Fibroblast of the aortic adventitia (primary cell): ENCODE results near the gene TUBB6. TPM values are rescaled to one million over a fixed set of nuclear protein-coding genes. Genes with fewer than 3 reads are reported as not detected.

Experiments used
- DNase-seq: peaks from one replicate; pipeline ENCODE4 v3.0.0-alpha.2; 2010; ENCODE audit warnings: low read depth
- H3K4me3 ChIP-seq: 2 replicates; pipeline ENCODE4 v1.5.1; 2011; ENCODE audit warnings: low read depth, mild to moderate bottlenecking, control low read depth, low read length, moderate library complexity
- total RNA-seq: library from RNA; depleted of rRNA; stranded (reverse); fragments of >200 nt; gene quantifications from 2 replicates; pipeline ENCODE4 v1.2.3, GENCODE V29; 2012; ENCODE audit warnings: low replicate concordance
- TF ChIP-seq, protein P1 (sequence below): IDR thresholded peaks from 2 replicates; pipeline ENCODE4 v1.5.1; 2011; ENCODE audit warnings: mild to moderate bottlenecking, low read length, control low read depth, inconsistent platforms; ENCODE audit not compliant: insufficient read depth

Gene TUBB6
- total RNA-seq, 1 donor: 358 TPM

DNA sequence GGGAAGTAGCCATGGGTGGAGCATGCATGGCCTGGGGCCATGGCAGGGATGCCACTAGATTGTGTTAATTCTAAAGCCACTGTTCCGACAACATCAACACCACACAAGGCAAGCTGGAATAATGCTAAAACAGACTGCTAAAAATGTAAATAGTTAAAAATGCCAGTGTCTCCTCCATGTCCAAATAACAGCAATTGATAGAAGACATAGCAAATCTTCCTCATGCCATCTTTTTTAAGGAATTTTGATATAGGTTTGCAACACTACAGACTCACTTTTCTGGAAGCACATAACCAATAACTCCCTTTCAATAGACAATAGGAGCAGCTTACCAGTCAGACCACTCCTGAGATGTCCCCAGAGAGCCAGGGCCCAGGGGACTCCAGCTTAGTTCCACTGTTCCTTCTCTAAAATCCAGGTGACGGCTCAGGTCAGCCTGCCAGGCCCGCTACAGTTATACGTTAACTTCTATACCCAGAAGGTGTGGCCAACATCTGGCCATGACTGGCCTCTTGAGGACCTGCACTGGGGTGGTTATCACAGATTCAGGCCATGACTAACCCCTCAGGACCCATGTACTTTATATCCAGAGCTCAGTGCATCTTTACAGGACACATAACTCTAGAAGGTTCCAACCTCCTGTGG, 20.3 kb downstream of the TUBB6 start:
- TF ChIP-seq, protein P1, sequence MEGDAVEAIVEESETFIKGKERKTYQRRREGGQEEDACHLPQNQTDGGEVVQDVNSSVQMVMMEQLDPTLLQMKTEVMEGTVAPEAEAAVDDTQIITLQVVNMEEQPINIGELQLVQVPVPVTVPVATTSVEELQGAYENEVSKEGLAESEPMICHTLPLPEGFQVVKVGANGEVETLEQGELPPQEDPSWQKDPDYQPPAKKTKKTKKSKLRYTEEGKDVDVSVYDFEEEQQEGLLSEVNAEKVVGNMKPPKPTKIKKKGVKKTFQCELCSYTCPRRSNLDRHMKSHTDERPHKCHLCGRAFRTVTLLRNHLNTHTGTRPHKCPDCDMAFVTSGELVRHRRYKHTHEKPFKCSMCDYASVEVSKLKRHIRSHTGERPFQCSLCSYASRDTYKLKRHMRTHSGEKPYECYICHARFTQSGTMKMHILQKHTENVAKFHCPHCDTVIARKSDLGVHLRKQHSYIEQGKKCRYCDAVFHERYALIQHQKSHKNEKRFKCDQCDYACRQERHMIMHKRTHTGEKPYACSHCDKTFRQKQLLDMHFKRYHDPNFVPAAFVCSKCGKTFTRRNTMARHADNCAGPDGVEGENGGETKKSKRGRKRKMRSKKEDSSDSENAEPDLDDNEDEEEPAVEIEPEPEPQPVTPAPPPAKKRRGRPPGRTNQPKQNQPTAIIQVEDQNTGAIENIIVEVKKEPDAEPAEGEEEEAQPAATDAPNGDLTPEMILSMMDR: no peak
- H3K4me3 ChIP-seq: no peak overlapping the region
- DNase-seq: no peak

DNA sequence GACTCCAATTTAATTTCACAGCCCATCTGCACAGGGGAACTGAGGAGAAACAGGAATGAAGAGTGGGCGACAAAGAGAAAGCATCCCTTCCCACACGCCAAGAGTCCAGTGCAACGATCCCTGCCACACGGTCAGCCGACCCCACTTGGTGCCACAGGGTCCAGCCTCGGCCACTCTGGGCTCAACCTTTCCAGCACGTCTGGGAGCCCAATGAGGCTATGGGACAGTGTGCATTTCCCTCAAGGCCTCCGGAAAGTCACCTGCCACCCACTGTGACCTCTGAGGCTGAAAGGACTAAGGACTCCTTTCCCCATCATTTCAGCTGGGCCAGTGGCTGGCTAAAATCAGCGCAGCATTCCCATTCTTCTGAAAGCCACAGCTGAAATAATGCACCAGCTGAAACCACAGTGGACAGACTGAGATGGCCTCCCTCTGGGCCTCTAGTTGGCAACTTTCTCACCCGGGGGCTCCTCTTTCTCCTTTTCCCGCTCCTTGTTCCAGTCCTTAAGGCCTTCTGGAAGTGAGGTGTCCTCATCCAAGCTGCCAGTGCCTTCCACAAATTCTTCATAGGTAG, 21.2 kb downstream of the TUBB6 start:
- no peak overlapping the region for H3K4me3 ChIP-seq
- DNase-seq: no peak
- TF ChIP-seq, protein P1: no peak

DNA sequence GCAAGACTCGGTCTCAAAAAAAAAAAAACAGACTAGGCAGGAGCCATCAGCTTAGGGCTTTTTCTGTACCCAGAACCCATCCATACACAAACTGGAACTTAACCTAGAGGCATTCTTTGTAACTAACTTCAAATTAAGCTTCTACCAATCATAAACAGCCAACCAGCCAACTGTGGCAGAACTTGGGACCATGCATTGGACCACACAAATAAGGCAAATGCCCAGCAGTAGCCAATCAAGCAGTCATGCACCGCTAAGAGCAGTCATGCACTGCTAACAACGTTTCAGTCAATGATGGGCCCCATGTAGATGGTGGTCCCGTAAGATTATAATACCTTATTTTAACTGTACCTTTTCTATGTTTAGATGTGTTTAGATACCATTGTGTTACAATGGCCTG, 22.7 kb downstream of the TUBB6 start:
- TF ChIP-seq, protein P1: no peak

DNA sequence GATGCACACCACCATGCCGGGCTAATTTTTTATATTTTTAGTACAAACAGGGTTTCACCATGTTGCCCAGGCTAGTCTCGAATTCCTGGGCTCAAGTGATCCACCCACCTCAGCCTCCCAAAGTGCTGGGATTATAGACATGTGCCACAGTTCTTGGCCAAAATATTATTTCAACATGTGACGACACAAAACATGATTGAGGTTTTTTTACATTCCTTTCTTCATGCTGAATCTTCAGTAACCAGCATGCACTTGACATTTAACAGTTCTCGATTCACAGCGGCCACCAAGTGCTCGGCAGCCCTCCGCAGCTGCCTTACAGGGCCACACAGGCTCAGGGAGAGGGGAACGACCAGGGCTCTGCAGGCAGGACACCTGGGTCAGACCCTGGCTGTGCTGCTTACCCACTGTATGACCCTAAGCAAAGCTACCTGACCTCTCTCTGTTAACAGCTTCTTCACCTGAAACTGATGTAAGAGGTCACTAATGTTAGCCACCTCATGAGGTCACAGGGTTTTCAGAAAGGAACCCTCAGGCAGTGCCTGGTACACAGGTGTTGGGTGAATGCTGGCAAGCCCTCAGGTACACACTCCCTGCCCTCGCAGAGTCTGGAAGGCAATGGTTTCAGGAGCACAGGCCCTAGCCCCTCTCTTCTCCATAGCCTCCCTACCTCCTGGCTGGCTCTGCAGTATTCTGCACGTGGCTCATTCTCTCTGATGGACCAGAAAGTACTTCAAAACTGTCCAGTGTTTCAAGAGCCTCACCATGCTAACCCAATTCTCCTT, 25.7 kb downstream of the TUBB6 start:
- no peak overlapping the region for H3K4me3 ChIP-seq
- no peak for DNase-seq

More for the DNA sequence above, 22.7 kb downstream of the TUBB6 start:
- no peak overlapping the region for H3K4me3 ChIP-seq
- DNase-seq: no peak

DNA sequence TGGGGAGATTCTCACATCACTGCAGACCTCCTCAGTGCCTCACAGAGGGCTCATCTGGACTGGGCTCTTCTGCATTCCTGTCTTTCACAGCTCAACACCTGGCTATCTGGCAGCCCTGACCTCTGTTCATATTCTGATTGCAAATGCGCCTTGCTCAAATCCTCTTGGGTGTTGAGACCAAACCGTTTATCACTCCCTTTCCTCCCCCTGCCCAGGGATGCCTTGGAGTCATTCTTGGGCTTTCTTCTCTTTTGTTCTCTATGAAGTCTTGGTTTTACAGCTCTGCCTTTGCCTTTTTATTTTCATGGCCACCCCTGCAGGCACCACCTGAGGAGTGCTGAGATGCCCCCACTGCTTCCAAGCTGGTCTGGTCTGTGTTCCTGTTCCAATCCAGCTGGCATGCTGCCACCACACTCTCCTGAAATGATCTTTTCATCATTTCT, 26.3 kb downstream of the TUBB6 start:
- no peak overlapping the region for H3K4me3 ChIP-seq
- TF ChIP-seq, protein P1: no peak
- no peak for DNase-seq

More for the DNA sequence above, 25.7 kb downstream of the TUBB6 start:
- TF ChIP-seq, protein P1: no peak

DNA sequence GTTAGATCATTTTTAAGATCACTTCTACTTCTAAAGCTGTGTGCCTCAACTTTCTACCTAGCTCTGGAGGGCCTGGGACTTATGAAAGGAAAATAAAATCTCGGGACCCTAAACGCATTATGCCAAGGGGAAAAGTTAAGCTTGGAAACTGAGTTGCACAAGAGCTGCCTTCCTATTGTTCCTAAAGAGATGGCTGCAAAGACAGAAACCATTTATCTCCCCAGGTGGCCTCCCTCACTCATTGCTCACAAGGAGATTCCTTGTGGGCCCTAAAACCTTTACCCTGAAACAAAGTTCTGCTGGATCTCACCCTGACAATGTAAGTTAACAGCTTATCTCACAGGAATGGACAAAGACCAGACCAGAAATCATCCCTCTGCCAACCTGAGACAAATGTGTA, 26.8 kb downstream of the TUBB6 start:
- TF ChIP-seq, protein P1: no peak
- no peak overlapping the region for H3K4me3 ChIP-seq

More for the DNA sequence above, 26.8 kb downstream of the TUBB6 start:
- DNase-seq: no peak
